Left ventricle myocardium superior (tissue), 1 donor: ENCODE measurements around the gene XPC. TPM values are rescaled to one million over a fixed set of nuclear protein-coding genes. Genes with fewer than 3 reads are reported as not detected.
"Not testable (repeated sequence)": the region's sequence is repeated elsewhere in the genome, so short reads cannot be mapped to it uniquely, and the experiment has no call there.

Source experiments
- ATAC-seq: fragments of 200-7000 bp; cut with Tn5 transposase; one replicate; pipeline ENCODE4 v1.9.1; 2020; ENCODE audit warnings: mild to moderate bottlenecking, moderate library complexity
- DNase-seq: peaks from one replicate; pipeline ENCODE4 v3.0.0-alpha.2; 2020
- intact Hi-C: fragments of 100-400 bp; cut with micrococcal nuclease; formaldehyde crosslinking; loops from one replicate; pipeline ENCODE4 v1.11.0; 2022
- total RNA-seq: library from RNA; stranded (reverse); fragmentation: NEBNext Ultra II Directional; extraction: Animal tissue kit (Norgen Biotek cat#: 25700); gene quantifications from one replicate; pipeline ENCODE4 v1.2.1, GENCODE V29; 2021
- donor health status: DM: no; HTN: yes; CAD: no; lungs with severe emphysema.

XPC gene
- total RNA-seq, 1 donor from 2014 or later, result 7.9 TPM

- no peak for DNase-seq
- intact Hi-C loops, result no loop called here
- ATAC-seq, result no peak
These were observed 52.1 kb downstream of the XPC start for GRCh38 chr3:14126017-14126886.

- DNase-seq, result peak; percentile 72
- ATAC-seq, result peak; percentile 62
- intact Hi-C loops, result no loop called here
These were observed 53.0 kb downstream of the XPC start for GRCh38 chr3:14125193-14126016.

GRCh38 chr3:14124615-14125192, 53.7 kb downstream of the XPC start, which contains the start of the genes CHCHD4 and TMEM43:
TSS of gene CHCHD4 (minus strand) at chr3:14124870. CDS start at chr3:14124676, 194 bp downstream.
TSS of gene TMEM43 (plus strand) at chr3:14125052. CDS start at chr3:14125194, 142 bp downstream.
- DNase-seq (peak; percentile 99), ATAC-seq (peak; percentile 91)
- intact Hi-C loops, result no loop called here

- ATAC-seq, result peak; percentile 45
- intact Hi-C loops, result no loop called here
- DNase-seq, result peak; percentile 75
These were observed 54.2 kb downstream of the XPC start for GRCh38 chr3:14124223-14124614.

GRCh38 chr3:14123308-14124222, 54.8 kb downstream of the XPC start:
- no peak for DNase-seq
- intact Hi-C loops, result no loop called here

GRCh38 chr3:14122301-14122700, 56.1 kb downstream of the XPC start:
- no peak for DNase-seq
- intact Hi-C loops, result no loop called here
- no peak for ATAC-seq

More at GRCh38 chr3:14123308-14124222, 54.8 kb downstream of the XPC start:
- ATAC-seq, result no peak

GRCh38 chr3:14121859-14122258, 56.5 kb downstream of the XPC start:
- intact Hi-C loops, result no loop called here
- ATAC-seq, result no peak
- no peak for DNase-seq

- intact Hi-C loops, ATAC-seq, DNase-seq: not testable (repeated sequence)
These were observed 57.4 kb downstream of the XPC start for GRCh38 chr3:14120921-14121448.

GRCh38 chr3:14120111-14120920, 58.1 kb downstream of the XPC start:
- ATAC-seq (no peak), DNase-seq (no peak)
- intact Hi-C loops, result no loop called here

GRCh38 chr3:14119651-14120050, 58.8 kb downstream of the XPC start:
- no peak for ATAC-seq
- no peak for DNase-seq
- intact Hi-C loops, result no loop called here

GRCh38 chr3:14118400-14119381, 59.7 kb downstream of the XPC start:
- peak; percentile 17 for ATAC-seq
- DNase-seq, result no peak
- intact Hi-C loops, result no loop called here

- DNase-seq, result no peak
These were observed 60.7 kb downstream of the XPC start for GRCh38 chr3:14117468-14118399.

GRCh38 chr3:14113965-14114635, 64.3 kb downstream of the XPC start:
- ATAC-seq (no peak), DNase-seq (no peak)
- intact Hi-C loops, result no loop called here

More at GRCh38 chr3:14117468-14118399, 60.7 kb downstream of the XPC start:
- intact Hi-C loops, result no loop called here
- no peak for ATAC-seq

- ATAC-seq, result no peak
- intact Hi-C loops, result no loop called here
- no peak for DNase-seq
These were observed 67.7 kb downstream of the XPC start for GRCh38 chr3:14110699-14111098.

- intact Hi-C loops, ATAC-seq, DNase-seq: not testable (repeated sequence)
These were observed 68.6 kb downstream of the XPC start for GRCh38 chr3:14109821-14110220.
